ENCODE measurements around the gene FAAH2.
"Not testable (repeated sequence)": the region's sequence is repeated elsewhere in the genome, so short reads cannot be mapped to it uniquely, and the experiment has no call there.

Gene FAAH2

GRCh38 chrX:57380026-57380796 is 93.7 kb downstream of the FAAH2 start:
- no peak for DNase-seq (ENCODE audit: low spot score)

DNA sequence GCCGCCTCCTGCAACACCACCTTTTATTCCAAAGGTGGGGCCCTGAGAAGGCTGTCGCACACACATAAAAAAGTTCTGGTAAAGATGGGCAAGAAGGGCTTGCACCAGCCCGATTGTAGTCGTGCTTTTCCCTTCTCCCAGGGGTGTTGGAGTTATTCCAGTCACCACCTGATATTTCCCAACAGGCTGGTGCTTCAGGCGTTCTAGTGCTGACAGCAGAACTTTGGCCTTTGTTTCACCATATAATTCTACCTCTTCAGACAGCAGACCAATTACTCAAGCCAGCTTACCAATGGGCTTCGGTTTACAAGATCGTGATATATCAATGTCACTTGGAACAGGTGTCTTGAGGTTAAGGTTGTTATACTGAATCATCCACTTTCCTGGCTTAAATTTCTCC is 107.7 kb downstream of the FAAH2 start:
- DNase-seq (ENCODE audit: low spot score) = not testable (repeated sequence)

- DNase-seq (ENCODE audit: low spot score) = not testable (repeated sequence)
These were observed 116.7 kb downstream of the FAAH2 start for GRCh38 chrX:57403191-57403590.

- DNase-seq (ENCODE audit: low spot score) = no peak
These were observed 119.6 kb downstream of the FAAH2 start for GRCh38 chrX:57406149-57406548.

DNA sequence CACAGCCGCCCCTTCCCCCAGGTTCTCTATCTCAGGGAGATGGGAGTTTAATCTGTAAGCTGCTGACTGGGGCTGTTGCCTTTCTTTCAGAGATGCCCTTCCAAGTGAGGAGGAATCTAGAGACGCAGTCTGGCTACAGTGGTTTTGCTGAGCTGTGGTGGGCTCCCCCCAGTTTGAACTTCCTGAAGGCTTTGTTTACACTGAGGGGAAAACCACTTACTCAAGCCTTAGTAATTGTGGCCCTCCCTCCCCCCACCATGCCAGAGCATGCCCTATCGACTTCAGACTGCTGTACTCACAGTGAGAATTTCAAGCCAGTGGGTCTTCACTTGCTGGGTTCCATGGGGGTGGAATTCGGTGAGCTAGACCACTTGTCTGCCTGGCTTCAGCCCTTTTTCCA is 131.3 kb downstream of the FAAH2 start:
- no peak for DNase-seq (ENCODE audit: low spot score)

- DNase-seq (ENCODE audit: low spot score) = no peak
These were observed 135.8 kb downstream of the FAAH2 start for GRCh38 chrX:57422289-57422688.

- no peak for DNase-seq (ENCODE audit: low spot score)
These were observed 136.3 kb downstream of the FAAH2 start for GRCh38 chrX:57422790-57423189.

GRCh38 chrX:57445076-57445475 is 158.6 kb downstream of the FAAH2 start:
- no peak for DNase-seq (ENCODE audit: low spot score)

- no peak for DNase-seq (ENCODE audit: low spot score)
These were observed 159.3 kb downstream of the FAAH2 start for GRCh38 chrX:57445832-57446231.

DNA sequence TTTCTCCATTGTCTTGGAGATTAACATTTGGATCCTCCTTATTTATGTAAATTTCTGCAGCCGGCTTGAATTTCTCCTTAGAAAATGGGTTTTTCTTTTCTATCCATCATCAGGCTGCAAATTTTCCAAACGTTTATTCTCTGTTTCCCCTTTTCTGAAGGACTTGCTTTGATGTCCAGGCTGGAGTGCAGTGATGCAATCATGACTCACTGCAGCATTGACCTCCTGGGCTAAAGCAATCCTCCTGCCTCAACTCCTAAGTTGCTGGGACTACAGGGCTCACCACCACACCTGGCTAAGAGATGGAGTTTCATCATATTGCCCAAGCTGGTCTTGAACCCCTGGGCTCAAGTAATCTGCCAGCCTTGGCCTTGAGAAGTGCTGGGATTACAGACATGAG is 161.3 kb downstream of the FAAH2 start:
- DNase-seq (ENCODE audit: low spot score) = no peak

GRCh38 chrX:57451426-57452020 is 165.0 kb downstream of the FAAH2 start:
- no peak for DNase-seq (ENCODE audit: low spot score)

DNA sequence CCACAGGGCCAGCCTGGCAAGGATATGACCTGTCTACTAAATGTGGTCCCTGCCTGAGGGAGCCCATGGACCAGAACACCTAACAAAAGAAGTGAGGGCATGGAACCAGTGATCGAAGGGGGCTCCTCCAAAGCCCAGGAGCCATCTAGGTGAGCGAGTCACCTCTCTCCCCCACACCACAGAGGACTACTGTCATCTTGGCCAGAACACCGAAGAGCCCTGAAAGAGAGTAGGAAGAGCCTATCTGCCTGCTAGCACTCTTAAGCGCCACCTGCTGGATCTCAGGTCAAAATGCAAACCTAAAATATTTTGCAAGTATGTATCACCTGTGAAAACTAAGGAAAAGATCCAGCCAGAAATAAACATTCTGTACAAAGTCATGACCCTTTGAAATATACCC is 167.4 kb downstream of the FAAH2 start:
- no peak for DNase-seq (ENCODE audit: low spot score)

DNA sequence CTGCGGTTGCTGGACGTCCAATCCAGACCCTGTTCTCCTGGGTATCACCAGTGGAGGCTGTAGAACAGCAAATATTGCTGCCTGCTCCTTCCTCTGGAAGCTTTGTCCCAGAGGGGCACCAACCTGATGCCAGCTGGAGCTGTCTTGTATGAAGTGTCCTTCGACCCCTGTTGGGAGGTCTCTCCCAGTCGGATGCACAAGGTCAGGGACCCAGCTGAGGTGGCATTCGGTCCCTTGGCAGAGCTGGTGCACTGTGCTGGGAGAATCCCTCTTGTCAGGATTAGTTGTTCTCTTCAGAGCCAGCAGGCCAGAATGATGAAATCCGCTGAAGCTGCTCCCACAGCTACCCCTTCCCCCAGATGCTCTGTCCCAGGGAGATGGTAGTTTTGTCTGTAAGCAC is 195.0 kb downstream of the FAAH2 start:
- no peak for DNase-seq (ENCODE audit: low spot score)

- DNase-seq (ENCODE audit: low spot score) = no peak
These were observed 230.0 kb downstream of the FAAH2 start for GRCh38 chrX:57516491-57516890.

GRCh38 chrX:57519578-57520118 is 233.1 kb downstream of the FAAH2 start:
- no peak for DNase-seq (ENCODE audit: low spot score)

- no peak for DNase-seq (ENCODE audit: low spot score)
These were observed 242.3 kb downstream of the FAAH2 start for GRCh38 chrX:57528670-57529255.

Measured in ecto neural progenitor cell (in vitro differentiated cells).